ENCODE data around the gene IL1RAPL2.
A peak's percentile ranks its signal among the peaks of the same experiment; 100 is the strongest.
"Not testable (repeated sequence)": the region's sequence is repeated elsewhere in the genome, so short reads cannot be mapped to it uniquely, and the experiment has no call there.

The IL1RAPL2 gene

GRCh38 chrX:104854790-104855340, 288.9 kb downstream of the IL1RAPL2 start:
- no peak for DNase-seq (ENCODE audit: low spot score)

- DNase-seq (ENCODE audit: low spot score): no peak
Observed at GRCh38 chrX:104863466-104863865, 297.5 kb downstream of the IL1RAPL2 start.

- DNase-seq (ENCODE audit: low spot score): no peak
Observed at GRCh38 chrX:104864296-104864695, 298.3 kb downstream of the IL1RAPL2 start.

GRCh38 chrX:104877504-104877903, 311.5 kb downstream of the IL1RAPL2 start:
- no peak for DNase-seq (ENCODE audit: low spot score)

DNA sequence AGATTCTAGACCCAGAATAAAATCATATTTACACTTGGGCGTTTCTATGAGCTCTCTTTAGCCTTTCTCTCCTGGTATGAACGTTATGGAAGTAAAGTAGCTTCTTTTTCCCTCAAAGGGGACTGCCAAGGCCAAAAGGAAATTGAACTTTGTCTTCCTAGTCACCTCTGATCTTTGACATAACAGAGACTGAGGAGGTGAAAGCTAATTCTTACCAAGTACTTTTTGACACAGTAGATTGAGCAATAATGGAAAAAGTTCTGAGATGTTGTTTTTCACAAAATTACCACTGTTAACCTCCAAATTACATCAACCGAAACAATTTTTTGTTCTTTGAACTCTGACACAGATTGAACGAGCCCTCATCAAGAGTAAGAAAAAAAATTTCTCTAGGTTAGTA, 336.1 kb downstream of the IL1RAPL2 start:
- no peak for DNase-seq (ENCODE audit: low spot score)

- not testable (repeated sequence) for DNase-seq (ENCODE audit: low spot score)
Observed at GRCh38 chrX:104909694-104910093, 343.7 kb downstream of the IL1RAPL2 start.

DNA sequence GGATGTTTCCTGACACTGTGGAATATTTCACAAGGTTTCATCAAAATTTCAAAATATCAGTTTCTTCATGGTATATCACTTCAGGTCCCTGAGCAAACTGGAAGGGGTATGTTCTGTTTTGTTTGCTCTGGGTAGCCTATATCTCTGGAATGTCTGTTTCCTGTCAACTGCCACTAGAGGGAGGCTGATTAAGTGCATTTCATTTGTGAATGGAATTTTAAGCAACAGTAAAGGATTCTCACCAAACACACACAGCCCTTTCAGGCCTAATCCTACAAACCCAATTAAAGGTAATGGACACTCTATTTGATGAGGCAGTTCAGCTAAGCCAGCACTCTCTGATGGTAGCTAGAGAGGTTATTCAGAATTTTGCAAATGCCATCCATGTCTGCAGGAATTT, 347.3 kb downstream of the IL1RAPL2 start:
- peak; percentile 4 for DNase-seq (ENCODE audit: low spot score)

DNA sequence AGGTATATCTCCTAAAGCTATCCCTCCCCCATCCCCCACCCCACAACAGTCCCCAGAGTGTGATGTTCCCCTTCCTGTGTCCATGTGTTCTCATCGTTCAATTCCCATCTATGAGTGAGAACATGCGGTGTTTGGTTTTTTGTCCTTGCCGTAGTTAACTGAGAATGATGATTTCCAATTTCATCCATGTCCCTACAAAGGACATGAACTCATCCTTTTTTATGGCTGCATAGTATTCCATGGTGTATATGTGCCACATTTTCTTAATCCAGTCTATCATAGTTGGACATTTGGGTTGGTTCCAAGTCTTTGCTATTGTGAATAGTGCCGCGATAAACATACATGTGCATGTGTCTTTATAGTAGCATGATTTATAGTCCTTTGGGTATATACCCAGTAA, 348.7 kb downstream of the IL1RAPL2 start:
- DNase-seq (ENCODE audit: low spot score): not testable (repeated sequence)

GRCh38 chrX:104918122-104918521, 352.1 kb downstream of the IL1RAPL2 start:
- DNase-seq (ENCODE audit: low spot score): no peak

GRCh38 chrX:104921584-104922205, 355.7 kb downstream of the IL1RAPL2 start:
- no peak for DNase-seq (ENCODE audit: low spot score)

GRCh38 chrX:104922206-104922621, 356.2 kb downstream of the IL1RAPL2 start:
- peak; percentile 83 for DNase-seq (ENCODE audit: low spot score)

- no peak for DNase-seq (ENCODE audit: low spot score)
Observed at GRCh38 chrX:104929324-104929723, 363.3 kb downstream of the IL1RAPL2 start.

DNA sequence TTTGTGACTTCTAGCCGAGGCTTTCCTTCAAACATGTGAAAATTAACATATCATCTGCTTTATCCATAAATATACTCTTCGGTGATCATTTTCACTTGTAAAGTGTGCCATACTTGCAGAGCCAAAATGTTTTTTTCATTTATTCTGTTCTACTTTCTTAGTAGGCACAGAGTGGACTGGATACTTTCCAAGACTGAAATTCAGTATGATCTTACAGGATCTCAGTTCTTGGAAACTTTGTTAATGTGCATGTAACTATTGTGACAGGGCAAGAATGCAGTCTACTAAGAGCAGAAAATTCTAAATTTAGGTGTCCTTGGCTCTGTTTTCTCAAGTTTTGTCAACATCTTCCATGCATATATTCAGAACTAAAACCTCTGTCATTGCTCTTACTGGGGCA, 369.6 kb downstream of the IL1RAPL2 start:
- no peak for DNase-seq (ENCODE audit: low spot score)

DNA sequence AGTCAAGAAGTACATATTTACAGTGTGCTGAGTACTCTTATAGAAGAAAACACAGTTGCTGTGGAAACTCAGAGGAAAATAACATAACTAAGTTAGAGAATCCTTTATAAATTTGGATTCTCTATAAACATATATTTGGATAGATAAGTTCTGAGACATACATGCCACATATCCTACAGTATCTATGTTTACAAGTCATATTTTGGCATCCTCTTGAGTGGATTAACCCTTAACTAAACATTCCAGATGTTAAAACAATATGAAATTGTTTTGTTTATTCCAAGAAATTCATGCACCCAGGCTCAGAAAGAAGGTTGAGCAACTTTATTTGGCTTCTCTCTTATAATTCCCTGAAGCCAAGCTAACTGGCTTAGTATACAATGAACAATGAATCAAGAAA, 387.3 kb downstream of the IL1RAPL2 start:
- DNase-seq (ENCODE audit: low spot score): no peak

DNA sequence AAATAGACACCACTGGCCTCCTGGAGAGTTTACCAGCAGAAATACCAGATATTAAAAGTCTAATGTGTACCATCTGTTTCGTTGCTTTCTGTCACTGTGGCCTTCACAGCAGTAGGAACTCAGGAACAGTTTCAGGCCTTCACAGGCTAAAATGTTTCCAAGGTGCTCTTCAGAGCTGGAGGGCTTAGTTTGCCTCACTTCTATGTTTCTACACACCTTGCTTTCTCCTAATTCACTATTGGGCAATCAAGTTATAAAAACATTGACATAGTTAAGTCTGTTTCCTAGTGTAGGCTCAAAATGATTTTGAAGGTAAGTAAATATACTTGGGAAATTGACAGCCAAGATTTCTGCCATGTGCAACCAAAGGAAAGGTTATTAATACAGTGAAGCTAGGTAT, 395.9 kb downstream of the IL1RAPL2 start:
- DNase-seq (ENCODE audit: low spot score): no peak

GRCh38 chrX:104968241-104968640, 402.2 kb downstream of the IL1RAPL2 start:
- DNase-seq (ENCODE audit: low spot score): no peak

GRCh38 chrX:104972737-104973136, 406.7 kb downstream of the IL1RAPL2 start:
- no peak for DNase-seq (ENCODE audit: low spot score)

DNA sequence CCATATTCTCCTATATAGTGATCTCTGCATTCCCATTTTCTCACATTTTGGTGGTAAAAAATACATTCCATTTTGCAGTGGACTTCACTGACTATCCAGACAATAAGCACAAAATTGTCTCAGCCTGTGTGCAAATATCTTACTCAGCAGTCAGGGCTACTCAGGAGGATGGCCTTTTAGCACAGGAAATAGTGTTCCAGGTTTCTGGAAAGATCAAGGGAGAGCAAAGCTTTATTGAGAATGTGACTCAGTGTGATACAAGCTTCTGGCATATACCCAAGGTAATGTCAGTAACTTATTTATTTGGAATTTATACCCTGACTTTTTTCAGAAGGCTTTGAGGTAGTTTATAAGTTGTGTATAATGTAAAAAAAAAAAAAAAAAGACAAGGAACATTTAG, 421.1 kb downstream of the IL1RAPL2 start:
- no peak for DNase-seq (ENCODE audit: low spot score)

- no peak for DNase-seq (ENCODE audit: low spot score)
Observed at GRCh38 chrX:104988038-104988437, 422.0 kb downstream of the IL1RAPL2 start.

DNA sequence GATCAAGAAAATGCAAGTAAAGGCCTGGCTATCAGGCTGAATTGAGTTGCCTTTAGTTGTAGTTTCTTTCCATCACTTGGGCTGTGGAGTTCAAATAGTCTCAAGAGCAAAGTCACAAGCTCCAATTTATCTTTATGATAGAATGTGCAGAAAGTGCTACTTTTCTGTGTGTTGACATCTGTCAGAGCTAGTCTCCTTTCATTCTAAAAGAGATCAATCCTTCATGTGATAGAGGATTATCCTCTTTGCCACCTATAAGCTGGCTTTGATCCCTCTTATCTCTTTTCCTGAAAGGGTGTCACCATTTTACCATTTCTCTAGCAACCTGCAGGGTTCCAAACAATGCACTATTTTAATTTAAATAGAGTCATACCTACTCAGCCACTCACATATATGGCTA, 429.5 kb downstream of the IL1RAPL2 start:
- DNase-seq (ENCODE audit: low spot score): no peak

GRCh38 chrX:105006103-105006502, 440.1 kb downstream of the IL1RAPL2 start:
- DNase-seq (ENCODE audit: low spot score): no peak

GRCh38 chrX:105006996-105007395, 441.0 kb downstream of the IL1RAPL2 start:
- no peak for DNase-seq (ENCODE audit: low spot score)

DNA sequence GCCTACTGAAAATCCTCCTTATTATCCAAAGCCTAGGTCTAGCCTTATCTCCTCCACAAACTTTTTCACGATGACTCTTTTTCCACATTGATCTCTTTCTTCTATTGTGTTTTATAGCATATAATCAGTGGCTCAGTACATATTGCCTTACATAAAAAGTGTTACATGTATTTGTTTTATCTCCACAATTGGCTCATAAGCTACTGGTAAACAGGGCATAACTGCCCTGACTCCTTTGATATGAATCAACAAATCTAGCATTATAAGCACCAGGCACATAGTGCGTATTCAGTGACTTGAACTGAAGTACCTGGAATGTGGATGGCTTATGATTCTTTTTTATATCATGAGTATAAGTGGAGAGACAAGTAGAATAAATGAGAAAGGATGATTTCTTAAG, 447.7 kb downstream of the IL1RAPL2 start:
- DNase-seq (ENCODE audit: low spot score): no peak

DNA sequence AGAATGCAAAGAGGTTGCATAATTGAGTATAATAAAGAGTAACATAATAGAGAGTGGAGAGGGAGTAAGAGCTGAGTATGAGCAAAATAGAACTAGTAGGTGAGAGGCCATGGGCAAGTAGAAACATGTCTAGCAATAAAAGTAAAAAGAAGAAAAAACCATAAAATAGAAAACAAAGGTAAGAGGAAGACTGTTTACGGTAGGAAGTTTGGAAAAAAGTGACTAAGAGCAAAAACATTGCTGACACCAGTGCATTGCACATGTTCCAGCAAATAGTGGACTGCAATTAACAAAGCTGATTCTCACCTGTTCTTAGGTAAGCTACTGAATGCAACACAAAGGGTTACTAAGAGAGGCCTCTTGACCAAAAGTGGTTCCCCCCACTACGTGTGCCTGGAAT, 451.6 kb downstream of the IL1RAPL2 start:
- no peak for DNase-seq (ENCODE audit: low spot score)

Data from AG08395 (cell line).